NCI-H187 (cell line): ENCODE measurements around the gene CACNA1I.

Experiments used
- DNase-seq, 2 experiments: peaks; one replicate each; lab custom pipeline; 2025; lab: John Stamatoyannopoulos, UW

Gene CACNA1I

DNA sequence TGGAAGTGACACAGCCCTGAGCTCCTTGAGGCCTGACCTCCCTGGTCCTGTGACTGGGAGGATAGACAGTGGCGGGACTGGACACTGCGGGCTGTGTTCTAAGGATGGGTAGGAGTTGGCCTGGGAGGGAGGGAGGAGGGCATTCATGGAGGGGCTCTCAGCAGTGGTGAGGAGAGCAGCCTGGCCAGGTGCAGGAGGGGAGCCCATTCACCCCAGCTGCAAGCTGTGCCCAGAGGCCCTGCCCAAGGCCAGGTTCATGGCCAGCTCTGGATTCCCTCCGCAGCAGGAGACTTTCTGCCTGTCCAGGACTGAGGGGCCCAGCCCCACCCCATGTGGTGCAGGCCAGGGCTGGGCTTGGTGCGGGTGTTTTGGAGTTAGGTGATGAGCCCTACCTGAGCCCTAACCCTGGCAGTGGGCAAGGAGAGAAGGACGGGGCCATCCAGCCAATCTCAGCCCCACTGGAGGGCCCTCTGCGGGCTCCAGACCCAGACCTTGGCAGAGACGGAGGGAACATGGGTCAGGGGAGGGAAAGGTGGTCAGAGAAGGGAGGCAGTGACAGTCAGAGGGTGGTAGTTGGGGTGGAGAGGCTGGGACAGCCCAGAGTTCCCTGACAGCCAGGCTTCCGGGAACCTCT lies 26.8 kb downstream of the CACNA1I start:
- no peak for DNase-seq

DNA sequence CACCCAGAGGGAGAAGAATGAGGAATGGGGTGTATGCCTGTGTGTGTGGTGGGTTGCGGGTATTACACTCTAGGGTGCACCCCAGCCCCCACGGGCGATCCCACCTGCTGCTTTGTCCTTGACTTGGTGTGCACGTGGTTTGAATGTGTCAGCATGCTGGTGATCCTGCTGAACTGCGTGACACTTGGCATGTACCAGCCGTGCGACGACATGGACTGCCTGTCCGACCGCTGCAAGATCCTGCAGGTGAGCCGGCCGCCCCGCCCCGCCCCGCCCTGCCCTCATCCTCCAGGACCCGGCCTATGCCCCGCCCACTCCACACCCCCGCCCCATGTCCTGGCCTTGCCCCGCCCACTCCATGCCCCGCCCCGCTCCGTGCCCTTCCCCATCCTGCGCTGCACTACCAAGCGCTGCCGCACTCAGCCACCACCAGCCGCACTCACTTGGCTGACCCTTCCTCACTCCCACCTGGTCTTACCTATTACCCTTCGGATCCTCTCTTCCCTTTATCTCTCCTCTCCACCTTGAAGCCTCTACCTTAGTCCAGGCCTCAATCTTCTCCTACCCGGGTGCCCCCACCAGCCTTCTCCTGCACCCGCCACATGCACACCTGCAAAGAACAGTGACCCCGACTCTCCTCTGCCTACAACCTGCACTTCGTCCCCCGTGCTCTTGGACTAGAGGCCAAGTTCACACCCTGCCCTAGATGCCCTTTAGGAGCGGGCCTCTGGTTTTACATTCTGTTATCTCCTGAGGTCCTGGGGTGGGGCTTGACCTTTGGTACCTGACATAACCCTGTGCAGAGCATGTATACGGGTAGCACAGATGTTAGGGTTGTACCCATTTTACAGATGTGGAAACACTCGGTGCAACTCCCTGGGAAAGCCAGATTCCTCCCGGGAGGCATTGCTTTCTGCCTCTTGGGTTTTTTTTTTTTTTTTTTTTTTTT lies 27.7 kb downstream of the CACNA1I start:
- peak; percentile 8 to 42 for DNase-seq

GRCh38 chr22:39600491-39601179 lies 30.1 kb downstream of the CACNA1I start:
- no peak for DNase-seq

GRCh38 chr22:39601180-39601535 lies 30.6 kb downstream of the CACNA1I start:
- no peak for DNase-seq

DNA sequence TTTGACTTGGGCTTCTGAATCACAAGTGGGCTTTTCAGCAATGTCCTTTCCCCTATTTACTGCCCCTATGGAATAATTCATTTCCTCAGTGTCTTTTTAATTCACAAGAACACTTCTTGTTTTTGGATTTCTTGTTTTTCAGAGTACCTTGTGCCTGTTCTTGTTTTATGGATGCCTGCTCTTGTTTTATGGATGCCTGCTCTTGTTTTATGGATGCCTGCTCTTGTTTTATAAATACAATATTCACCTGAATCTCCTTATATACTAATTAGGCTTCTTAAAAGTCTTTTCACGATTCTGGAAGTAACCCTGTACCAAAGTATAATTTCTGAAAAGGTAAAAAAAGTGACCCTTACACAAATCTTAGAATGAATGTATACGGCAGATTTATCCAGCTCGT lies 32.8 kb downstream of the CACNA1I start:
- no peak for DNase-seq

- DNase-seq: no peak
These were observed 39.7 kb downstream of the CACNA1I start for GRCh38 chr22:39610246-39610645.

- DNase-seq: no peak
These were observed 40.2 kb downstream of the CACNA1I start for GRCh38 chr22:39610766-39611165.

DNA sequence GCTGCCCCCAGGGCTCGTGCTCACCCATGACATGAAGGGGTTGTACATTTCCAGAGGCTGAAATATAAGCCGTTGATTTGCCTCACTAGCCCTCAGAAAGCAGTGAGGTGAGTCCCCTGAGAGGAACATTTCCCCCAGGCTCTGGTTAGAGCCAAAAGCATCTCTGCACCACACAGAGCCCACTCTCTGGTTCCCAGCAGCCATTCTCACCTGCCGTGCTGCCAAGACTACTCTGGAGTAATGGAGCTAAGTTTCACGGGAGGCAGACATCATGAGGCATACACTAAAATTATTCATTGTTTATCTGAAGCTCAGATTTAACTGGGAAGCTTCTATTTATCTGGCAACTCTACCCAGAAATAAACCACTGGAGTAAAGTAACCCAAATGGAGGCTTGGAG lies 40.8 kb downstream of the CACNA1I start:
- DNase-seq: no peak

DNA sequence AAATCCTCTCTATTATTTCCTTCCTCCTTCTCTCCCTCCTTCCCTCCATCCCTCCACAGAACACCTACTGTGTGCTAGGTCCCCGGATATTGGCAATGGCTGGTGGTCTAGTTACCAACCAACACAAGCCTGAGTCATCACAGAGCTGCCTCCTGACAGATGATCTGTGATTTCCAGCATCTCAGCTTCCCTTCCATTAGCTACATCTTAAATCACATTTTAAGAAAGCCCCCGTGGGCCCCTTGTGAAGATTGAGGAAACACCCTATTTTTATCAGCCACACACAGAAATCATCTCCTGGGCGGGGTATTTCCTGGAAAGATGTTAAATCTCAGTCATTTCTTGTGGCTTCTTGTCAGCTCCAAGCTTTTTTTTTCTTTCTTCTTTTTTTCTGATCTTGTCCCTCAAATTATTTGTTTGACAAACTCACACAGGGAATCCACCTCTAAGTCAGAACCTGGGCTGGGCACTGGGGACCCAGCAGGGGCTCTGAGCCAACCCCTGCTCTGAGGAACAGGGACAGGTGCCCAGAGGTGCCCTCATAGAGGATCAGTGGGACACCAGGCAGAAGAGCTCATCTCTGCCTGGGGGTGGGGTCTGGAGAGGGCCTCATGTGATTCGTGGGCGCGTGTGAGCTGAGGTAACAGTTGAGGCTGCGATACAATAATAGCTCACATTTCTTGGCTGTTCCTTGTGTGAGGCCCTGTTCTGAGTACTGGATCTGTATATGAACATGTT lies 42.4 kb downstream of the CACNA1I start:
- DNase-seq: no peak

DNA sequence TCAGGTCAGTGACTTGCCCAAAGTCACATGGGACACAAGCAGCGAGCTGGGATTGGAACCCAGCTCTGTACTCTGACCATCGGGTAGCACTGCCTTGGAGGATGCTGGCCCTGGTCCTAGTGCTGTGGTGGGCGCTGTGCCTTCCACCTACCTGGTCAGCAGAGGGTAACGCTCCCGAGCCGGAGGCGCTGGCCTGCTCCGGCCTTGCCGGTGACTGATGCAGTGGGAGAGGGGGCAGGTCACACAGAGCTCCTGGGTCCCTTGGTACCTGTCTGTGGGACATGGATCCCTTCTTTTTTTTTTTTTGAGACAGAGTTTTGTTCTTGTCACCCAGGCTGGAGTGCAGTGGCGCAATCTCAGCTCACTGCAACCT lies 43.0 kb downstream of the CACNA1I start:
- DNase-seq: no peak

DNA sequence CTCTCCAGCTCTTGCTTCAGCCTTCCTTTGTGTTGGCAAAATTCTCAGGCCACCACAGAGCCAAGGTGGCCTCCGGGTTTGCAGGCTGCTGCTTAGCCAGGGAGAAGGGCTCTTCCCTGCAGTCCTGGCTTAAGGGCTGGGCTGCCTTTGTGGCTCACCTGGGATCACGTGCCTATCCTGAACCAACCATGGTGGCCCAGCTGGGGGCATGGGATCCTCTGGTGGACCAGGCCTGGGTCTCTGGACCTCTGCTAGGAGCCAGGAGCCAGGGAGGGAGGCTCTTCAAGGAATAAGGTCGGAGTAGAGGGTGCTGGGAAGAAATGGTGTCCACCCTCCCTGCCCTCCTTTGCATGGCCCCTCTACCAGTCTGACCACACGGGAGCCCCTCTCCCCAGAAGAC lies 43.9 kb downstream of the CACNA1I start:
- no peak for DNase-seq

DNA sequence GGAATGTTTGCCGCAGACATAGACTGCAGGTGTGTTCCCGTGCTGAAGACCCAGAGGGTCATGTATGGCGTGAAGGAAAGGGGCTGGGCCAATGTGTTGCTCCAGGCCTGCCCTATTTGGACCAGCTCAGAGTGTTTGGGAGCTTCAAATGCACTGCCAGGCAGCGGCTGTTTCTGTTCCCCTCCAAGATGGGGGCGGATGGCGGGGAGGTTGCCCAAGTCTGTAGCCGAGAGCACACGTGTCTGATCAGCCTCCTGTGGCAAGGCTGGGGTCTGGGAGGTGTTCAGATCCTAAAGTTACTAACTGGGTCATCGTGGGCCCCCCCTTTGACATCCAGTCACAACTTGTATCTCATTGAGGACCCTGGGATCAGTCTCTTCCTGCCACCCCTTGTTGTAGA lies 45.5 kb downstream of the CACNA1I start:
- no peak for DNase-seq

DNA sequence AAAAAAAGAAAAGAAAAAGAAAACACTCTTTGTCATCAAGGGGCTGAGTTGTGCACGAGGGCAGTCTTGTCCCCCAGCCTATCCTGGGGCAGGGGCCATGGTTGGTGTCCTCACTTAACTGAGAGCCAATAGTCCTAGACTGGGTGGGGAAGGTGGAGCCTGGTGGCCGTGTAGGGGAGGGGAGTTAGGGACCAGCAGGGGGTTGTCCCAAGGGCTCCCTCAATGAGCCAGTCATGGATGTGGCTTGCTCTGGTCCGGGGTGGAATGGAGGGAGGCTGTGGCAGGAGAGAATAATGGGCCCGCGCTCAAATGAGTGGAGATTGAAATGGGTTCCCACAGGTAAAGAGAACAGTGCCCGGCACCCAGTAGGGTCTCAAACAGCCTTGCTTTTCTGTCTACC lies 46.2 kb downstream of the CACNA1I start:
- DNase-seq: no peak

GRCh38 chr22:39617342-39617741 lies 46.8 kb downstream of the CACNA1I start:
- no peak for DNase-seq

- no peak for DNase-seq
These were observed 47.6 kb downstream of the CACNA1I start for GRCh38 chr22:39617970-39618757.

GRCh38 chr22:39618996-39619530 lies 48.5 kb downstream of the CACNA1I start:
- no peak for DNase-seq

- no peak for DNase-seq
These were observed 50.6 kb downstream of the CACNA1I start for GRCh38 chr22:39620924-39621690.

DNA sequence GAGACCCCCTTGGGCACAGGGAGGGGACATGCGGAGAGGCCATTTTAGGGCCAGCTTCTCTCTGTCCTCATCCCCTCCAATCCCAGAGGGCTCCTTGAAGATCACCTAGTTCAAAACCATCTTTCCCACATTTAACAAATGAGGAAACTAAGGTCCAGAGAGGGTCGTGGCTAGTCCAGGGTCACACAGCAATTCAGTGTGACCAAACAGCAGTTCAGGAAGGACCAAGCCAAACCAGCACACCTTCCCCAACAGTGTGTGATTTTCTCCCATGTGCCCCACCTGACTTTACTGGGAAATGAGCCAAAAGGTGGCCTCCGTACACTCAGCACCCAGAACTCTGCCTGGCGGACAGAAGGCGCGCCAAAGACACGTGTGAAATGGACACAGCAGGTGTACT lies 51.3 kb downstream of the CACNA1I start:
- no peak for DNase-seq

- DNase-seq: no peak
These were observed 52.4 kb downstream of the CACNA1I start for GRCh38 chr22:39622881-39623367.
